Neutrophil (primary cell): ENCODE results near the gene PKD2.

Experiments used
- H3K27ac ChIP-seq: fragments of 200-600 bp; sonication (generic); 2 replicates; pipeline ENCODE4 v1.5.1; 2016; ENCODE audit warnings: mild to moderate bottlenecking, moderate library complexity
- H3K27me3 ChIP-seq: fragments of 200-600 bp; sonication (generic); 2 replicates; pipeline ENCODE4 v1.6.0; 2016; ENCODE audit warnings: mild to moderate bottlenecking
- H3K36me3 ChIP-seq: fragments of 200-600 bp; sonication (generic); 2 replicates; pipeline ENCODE4 v1.5.1; 2017
- H3K4me1 ChIP-seq, 2 experiments: fragments of 200-600 bp in 1 of 2; sonication (generic) in 1 of 2; 1 replicate in 1 of 2; 2 replicates in 1 of 2; pipeline versions ENCODE4 v1.5.1 to v1.6.1; 2013 to 2016; ENCODE audit warnings: low read depth in 1 of 2, low read length in 1 of 2, mild to moderate bottlenecking in 1 of 2, moderate library complexity in 1 of 2; ENCODE audit not compliant: control insufficient read depth in 1 of 2, insufficient read depth in 1 of 2
- H3K4me3 ChIP-seq, 2 experiments: fragments of 200-600 bp in 1 of 2; sonication (generic) in 1 of 2; 1 replicate in 1 of 2; 2 replicates in 1 of 2; pipeline ENCODE4 v1.5.1; 2013 to 2016; ENCODE audit warnings: low read depth in 1 of 2, low read length in 1 of 2, mild to moderate bottlenecking in 1 of 2, moderate library complexity in 1 of 2
- H3K9me3 ChIP-seq: fragments of 200-600 bp; sonication (generic); 2 replicates; pipeline ENCODE4 v1.5.1; 2016
- CTCF ChIP-seq: fragments of 200-600 bp; sonication (generic); IDR thresholded peaks from 2 replicates; pipeline ENCODE4 v1.5.1; 2016; ENCODE audit warnings: antibody characterized with exemption

PKD2 gene

GRCh38 chr4:88097781-88098180 lies 90.3 kb downstream of the PKD2 start:
- TF ChIP-seq CTCF = no peak
- Histone ChIP-seq H3K27ac (no peak overlapping the region), H3K9me3 (no peaks in the 10 kb centered on the region), H3K36me3 (no peaks in the 10 kb centered on the region), H3K4me1 (no peaks in the 10 kb centered on the region), H3K27me3 (peaks cover 11% of the 10 kb centered on the region), H3K4me3 (no peak overlapping the region)

GRCh38 chr4:88098993-88099752 lies 91.7 kb downstream of the PKD2 start:
- H3K27ac ChIP-seq = no peak overlapping the region
- H3K27me3 ChIP-seq = peaks cover 11% of the 10 kb centered on the region
- H3K9me3 ChIP-seq = no peaks in the 10 kb centered on the region
- H3K4me3 ChIP-seq = no peak overlapping the region
- no peaks in the 10 kb centered on the region for H3K36me3 ChIP-seq
- TF ChIP-seq CTCF = no peak
- no peaks in the 10 kb centered on the region for H3K4me1 ChIP-seq

- Histone ChIP-seq H3K9me3 (no peaks in the 10 kb centered on the region), H3K4me1 (no peaks in the 10 kb centered on the region), H3K27ac (no peak overlapping the region), H3K36me3 (no peaks in the 10 kb centered on the region), H3K4me3 (no peak overlapping the region), H3K27me3 (peaks cover 11% of the 10 kb centered on the region)
- TF ChIP-seq CTCF = no peak
Measured at GRCh38 chr4:88101165-88101564, 93.7 kb downstream of the PKD2 start.

GRCh38 chr4:88102026-88102425 lies 94.6 kb downstream of the PKD2 start:
- H3K9me3 ChIP-seq = no peaks in the 10 kb centered on the region
- no peak for TF ChIP-seq CTCF
- H3K27me3 ChIP-seq = peaks cover 11% of the 10 kb centered on the region
- no peak overlapping the region for H3K4me3 ChIP-seq
- no peaks in the 10 kb centered on the region for H3K36me3 ChIP-seq
- no peaks in the 10 kb centered on the region for H3K4me1 ChIP-seq
- no peak overlapping the region for H3K27ac ChIP-seq

GRCh38 chr4:88104902-88105610 lies 97.6 kb downstream of the PKD2 start:
- Histone ChIP-seq H3K27me3 (peaks cover 11% of the 10 kb centered on the region), H3K4me3 (no peak overlapping the region), H3K36me3 (no peaks in the 10 kb centered on the region), H3K9me3 (no peaks in the 10 kb centered on the region), H3K27ac (no peak overlapping the region), H3K4me1 (no peaks in the 10 kb centered on the region)
- TF ChIP-seq CTCF = no peak
